Lung (tissue), 12 donors: Measurements from ENCODE around the gene LRRC74A. TPM values are rescaled to one million over a fixed set of nuclear protein-coding genes. Genes with fewer than 3 reads are reported as not detected.

Experiments used
- ATAC-seq: fragments of 200-7000 bp; cut with Tn5 transposase; one replicate; pipeline ENCODE4 v1.9.1; 2020; ENCODE audit warnings: moderate number of reproducible peaks; ENCODE audit not compliant: insufficient read depth, low FRiP score
- DNase-seq, 3 donors: peaks; one replicate each; pipeline ENCODE4 v3.0.0-alpha.2; 2013 to 2017
- H3K27ac ChIP-seq, 2 donors: one replicate each; pipeline ENCODE4 v1.5.1; 2013; ENCODE audit warnings: mild to moderate bottlenecking in 2 of 2, moderate library complexity in 2 of 2, control low read depth in 1 of 2, inconsistent platforms in 1 of 2, low read depth in 1 of 2, low read length in 1 of 2
- H3K27me3 ChIP-seq, 3 donors: one replicate each; pipeline ENCODE4 v1.5.1; 2013; ENCODE audit warnings: low read length in 2 of 3; ENCODE audit not compliant: control insufficient read depth in 3 of 3, insufficient read depth in 3 of 3
- H3K36me3 ChIP-seq, 4 donors: one replicate each; pipeline ENCODE4 v1.5.1; 2013; ENCODE audit warnings: low read length in 4 of 4, mild to moderate bottlenecking in 1 of 4, moderate library complexity in 1 of 4; ENCODE audit not compliant: control insufficient read depth in 4 of 4, insufficient read depth in 4 of 4
- H3K4me1 ChIP-seq, 5 donors: one replicate each; pipeline ENCODE4 v1.5.1; 2013; ENCODE audit warnings: low read length in 5 of 5, mild to moderate bottlenecking in 2 of 5, moderate library complexity in 1 of 5; ENCODE audit not compliant: control insufficient read depth in 5 of 5, insufficient read depth in 5 of 5
- H3K4me3 ChIP-seq: one replicate; pipeline ENCODE4 v1.5.1; 2013; ENCODE audit warnings: mild to moderate bottlenecking, control low read depth, moderate library complexity
- H3K9ac ChIP-seq, 2 donors: one replicate each; pipeline ENCODE4 v1.5.1; 2013; ENCODE audit warnings: low read length in 2 of 2, control low read depth in 1 of 2; ENCODE audit not compliant: insufficient read depth in 1 of 2
- H3K9me3 ChIP-seq, 4 donors: one replicate each; pipeline ENCODE4 v1.5.1; 2013; ENCODE audit warnings: low read length in 3 of 4, mild to moderate bottlenecking in 1 of 4, moderate library complexity in 1 of 4; ENCODE audit not compliant: control insufficient read depth in 4 of 4, insufficient read depth in 3 of 4
- CTCF ChIP-seq: IDR thresholded peaks from 2 replicates; pipeline ENCODE4 v1.5.1; 2012; ENCODE audit warnings: mild to moderate bottlenecking; ENCODE audit errors: control extremely low read depth, extremely low read depth
- WGBS, 2 donors: extraction: QIAGEN DNeasy Blood & Tissue Kit; methylation state at CpG; one replicate each; pipeline ENCODE4 v1.1.7; 2013; 5-methylcytosine and 5-hydroxymethylcytosine counted together
- polyA plus RNA-seq, 2 donors: library from polyadenylated mRNA; stranded (reverse); fragments of 200-250 nt; gene quantifications; one replicate each; pipeline ENCODE4 v1.2.1, GENCODE V29; 2013
- total RNA-seq, 2 donors: library from RNA; depleted of rRNA in 1 of 2; stranded (reverse); fragments of >200 nt in 1 of 2; gene quantifications; one replicate each; pipeline ENCODE4 v1.2.1, GENCODE V29; 2014 to 2021
- donor health status: control.
- donor health status: control.
- donor health status: Bipolar disorder and iron deficiency.
- donor health status: healthy.
- donor health status: DM: yes; HTN: yes; CAD: no.

The LRRC74A gene
- total and polyA plus RNA-seq, 4 donors: not detected

- Histone ChIP-seq H3K27ac (no peak overlapping the region), H3K9ac (no peak overlapping the region), H3K27me3 (no peaks in the 10 kb centered on the region), H3K4me1 (peaks cover 0 to 11% (median 0%) of the 10 kb centered on the region in 5 donors), H3K4me3 (no peak overlapping the region), H3K36me3 (peaks cover 0 to 22% (median 2%) of the 10 kb centered on the region in 4 donors), H3K9me3 (no peaks in the 10 kb centered on the region)
- WGBS, 2 donors: 90 to 92% methylated on average over 16 of the region's 16 CpGs
- DNase-seq (no peak), ATAC-seq (no peak)
- no peak for TF ChIP-seq CTCF
Measured at GRCh38 chr14:76778546-76779215, 47.5 kb upstream of the LRRC74A start.

- DNase-seq (no peak), ATAC-seq (no peak)
- no peak for TF ChIP-seq CTCF
- H3K4me1 ChIP-seq: peaks cover 0 to 7% (median 0%) of the 10 kb centered on the region in 5 donors
- H3K9me3 ChIP-seq: no peaks in the 10 kb centered on the region
- peaks cover 0 to 25% (median 3%) of the 10 kb centered on the region in 4 donors for H3K36me3 ChIP-seq
- no peak overlapping the region for H3K4me3 ChIP-seq
- no peak overlapping the region for H3K9ac ChIP-seq
- 91% methylated on average over 7 of the region's 7 CpGs for WGBS, 2 donors
- H3K27me3 ChIP-seq: no peaks in the 10 kb centered on the region
- H3K27ac ChIP-seq: no peak overlapping the region
Measured at GRCh38 chr14:76779221-76780057, 46.8 kb upstream of the LRRC74A start.

- Histone ChIP-seq H3K36me3 (peaks cover 0 to 25% (median 3%) of the 10 kb centered on the region in 4 donors), H3K27ac (no peak overlapping the region), H3K9ac (no peak overlapping the region), H3K4me3 (no peak overlapping the region), H3K27me3 (no peaks in the 10 kb centered on the region), H3K9me3 (no peaks in the 10 kb centered on the region), H3K4me1 (peaks cover 0 to 7% (median 0%) of the 10 kb centered on the region in 5 donors)
- TF ChIP-seq CTCF: no peak
- DNase-seq: no peak
- ATAC-seq: no peak
- WGBS, 2 donors: 95 to 100% methylated on average over 2 of the region's 2 CpGs
Measured at GRCh38 chr14:76780058-76780345, 46.2 kb upstream of the LRRC74A start.
